Epithelial cell of prostate (primary cell): ENCODE results near the gene SYCP3.
"Not testable (repeated sequence)": the region's sequence is repeated elsewhere in the genome, so short reads cannot be mapped to it uniquely, and the experiment has no call there.

Source experiments
- DNase-seq: peaks from one replicate; pipeline ENCODE4 v3.0.0-alpha.2; 2011; ENCODE audit warnings: low read depth, low spot score
- H3K27ac ChIP-seq: fragments of 450-650 bp; 2 replicates; pipeline ENCODE4 v1.5.1; 2017; ENCODE audit warnings: mild to moderate bottlenecking

SYCP3 gene

GRCh38 chr12:101686176-101686575 lies 53.1 kb downstream of the SYCP3 start:
- no peak for DNase-seq
- H3K27ac ChIP-seq: no peak overlapping the region

DNA sequence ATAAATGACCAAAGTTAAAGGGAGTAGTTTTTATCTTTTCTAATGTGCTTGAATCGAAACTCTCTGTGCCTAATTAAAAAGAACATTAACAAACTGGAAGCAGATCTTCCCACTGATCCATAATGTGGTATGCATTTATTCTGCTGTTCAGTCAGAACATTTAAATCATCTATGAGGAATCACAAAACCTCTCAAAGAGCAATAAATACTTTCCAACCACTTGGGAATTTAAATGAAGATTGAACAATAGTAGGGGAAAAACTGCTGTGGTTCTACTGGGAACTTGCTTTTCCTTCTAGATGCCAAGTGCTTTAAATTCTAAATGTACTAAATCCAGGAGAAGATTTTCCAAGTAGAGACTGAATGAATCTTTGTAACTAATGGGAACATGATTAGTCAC lies 54.2 kb downstream of the SYCP3 start:
- no peak for DNase-seq
- no peak overlapping the region for H3K27ac ChIP-seq

- DNase-seq, H3K27ac ChIP-seq: not testable (repeated sequence)
These were observed 57.6 kb downstream of the SYCP3 start for GRCh38 chr12:101681627-101682026.

GRCh38 chr12:101680647-101681046 lies 58.6 kb downstream of the SYCP3 start:
- no peak overlapping the region for H3K27ac ChIP-seq
- no peak for DNase-seq

GRCh38 chr12:101680240-101680639 lies 59.0 kb downstream of the SYCP3 start:
- no peak overlapping the region for H3K27ac ChIP-seq
- no peak for DNase-seq
